HG03558 (cell line): ENCODE data around the gene SMPD3.

Experiments
- ATAC-seq: cut with Tn5 transposase; IDR thresholded peaks from one replicate; pipeline ENCODE4 v1.9.1; 2021; ENCODE audit warnings: moderate number of reproducible peaks; ENCODE audit not compliant: unreplicated experiment; ENCODE audit errors: extremely low read depth

SMPD3 gene

DNA sequence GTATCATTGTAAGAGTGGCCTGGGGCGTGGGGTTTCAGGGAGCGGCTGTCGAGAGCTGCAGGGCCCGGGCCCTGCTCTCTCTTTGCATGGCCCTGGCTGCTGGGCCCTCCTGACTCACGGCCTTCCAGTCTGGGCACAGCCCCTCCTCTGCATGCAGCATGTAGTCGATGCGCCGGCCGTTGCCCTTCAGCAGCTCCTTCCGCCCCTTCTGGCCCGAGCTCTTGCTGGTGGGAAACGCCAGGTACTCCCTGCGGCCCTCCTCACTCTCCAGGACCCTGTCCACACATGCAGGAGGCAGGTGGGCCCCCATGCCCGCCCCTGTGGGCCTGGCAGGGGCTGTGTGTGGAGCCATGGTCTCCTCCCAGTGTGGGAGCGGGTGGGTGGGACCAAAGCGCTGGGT lies 86.8 kb downstream of the SMPD3 start:
- ATAC-seq, result no peak

DNA sequence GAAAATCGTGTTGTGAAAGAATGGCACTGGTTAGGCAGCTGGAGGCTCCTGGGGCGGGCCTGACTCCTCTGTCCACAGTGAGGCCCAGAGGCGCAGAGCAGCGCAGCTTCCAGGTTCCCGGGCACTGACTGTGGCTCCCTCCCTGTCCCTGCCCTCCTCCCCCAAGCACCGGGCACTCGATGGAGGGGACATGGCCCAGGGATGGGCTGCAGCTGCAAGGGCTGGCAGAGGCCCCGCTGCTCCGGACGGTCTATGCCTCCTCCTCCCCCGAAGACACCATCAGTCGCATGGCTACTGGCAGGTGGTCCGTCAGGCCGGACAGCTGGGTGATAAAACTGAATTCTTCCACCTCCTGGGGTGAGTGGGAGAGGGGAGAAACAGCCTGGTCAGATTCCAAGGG lies 87.4 kb downstream of the SMPD3 start:
- no peak for ATAC-seq

DNA sequence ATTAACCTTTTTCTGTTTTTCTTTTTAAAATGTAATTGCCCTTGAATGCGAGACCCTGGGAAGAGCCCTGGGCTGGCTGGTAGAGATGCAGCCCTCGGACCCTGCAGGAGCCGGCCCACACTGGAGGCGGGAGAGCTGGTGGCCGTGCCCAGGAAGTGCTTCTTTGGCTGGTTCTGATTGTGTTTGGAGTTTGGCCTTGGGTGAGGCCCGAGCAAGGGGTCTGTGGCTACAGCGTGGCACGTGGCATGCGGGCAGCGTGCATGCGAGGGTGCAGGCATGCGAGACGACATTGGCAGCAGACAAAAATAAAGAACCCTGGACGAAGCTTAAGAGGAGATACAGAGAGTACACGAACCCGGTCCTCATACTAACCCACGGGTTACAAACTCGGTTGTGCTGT lies 87.8 kb downstream of the SMPD3 start:
- no peak for ATAC-seq

DNA sequence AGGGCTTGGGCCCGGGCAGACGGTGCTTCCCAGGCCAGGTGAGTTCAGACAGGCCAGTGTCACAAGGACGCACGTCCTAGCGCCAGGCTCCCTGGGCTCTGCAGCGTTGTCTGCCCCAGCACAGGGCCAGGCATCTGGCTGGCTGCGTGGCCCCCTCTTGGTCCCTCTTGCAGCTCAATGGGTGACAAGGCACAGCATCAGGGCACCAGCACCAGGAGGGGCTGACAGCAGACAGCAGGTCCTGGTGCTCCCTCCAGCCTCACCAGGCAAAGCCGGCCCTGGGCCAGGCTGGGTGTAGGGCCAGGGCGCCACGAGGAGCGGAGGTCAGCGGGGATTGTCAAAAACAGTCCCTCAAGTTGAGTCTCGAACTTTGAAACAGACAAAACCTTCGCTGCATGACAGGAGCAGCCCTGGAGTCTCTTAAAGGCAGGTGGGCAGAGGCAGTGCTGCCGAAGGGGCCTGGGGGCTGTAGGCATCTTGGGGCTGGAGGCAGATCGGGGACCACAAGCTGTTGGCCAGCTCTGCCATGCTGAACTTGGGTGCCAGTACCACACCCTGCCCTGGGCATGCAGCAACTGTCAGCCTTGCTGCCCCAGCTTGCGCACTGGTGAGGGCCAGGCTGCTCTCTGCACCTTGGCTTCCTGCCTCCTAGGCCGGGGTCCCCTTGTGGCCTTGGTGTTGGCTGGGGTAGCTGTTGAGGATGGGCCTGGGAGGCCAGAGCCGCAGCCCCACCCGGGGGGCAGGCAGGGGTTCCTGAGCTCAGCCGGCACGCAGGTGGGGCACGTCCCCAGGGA lies 88.7 kb downstream of the SMPD3 start:
- no peak for ATAC-seq

DNA sequence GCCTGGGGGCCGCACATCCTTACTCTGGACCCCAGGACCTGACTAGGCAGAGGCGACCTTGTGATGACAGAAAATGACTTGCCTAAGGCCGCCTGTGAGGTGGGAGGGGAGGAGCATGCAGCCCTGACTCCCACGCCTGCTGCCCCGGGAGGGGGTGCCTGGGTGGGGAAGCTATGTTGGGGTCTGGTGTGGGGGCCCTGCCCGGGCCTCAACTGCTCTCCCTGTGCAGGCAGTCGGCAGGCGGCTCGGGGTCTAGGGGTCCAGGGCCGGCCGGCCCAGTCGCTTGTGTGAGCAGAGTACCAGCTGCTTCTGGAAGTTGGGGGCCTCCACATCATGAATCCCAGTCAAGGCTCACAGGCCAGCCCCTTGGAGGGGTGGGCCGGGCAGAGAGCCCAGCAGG lies 89.4 kb downstream of the SMPD3 start:
- no peak for ATAC-seq

DNA sequence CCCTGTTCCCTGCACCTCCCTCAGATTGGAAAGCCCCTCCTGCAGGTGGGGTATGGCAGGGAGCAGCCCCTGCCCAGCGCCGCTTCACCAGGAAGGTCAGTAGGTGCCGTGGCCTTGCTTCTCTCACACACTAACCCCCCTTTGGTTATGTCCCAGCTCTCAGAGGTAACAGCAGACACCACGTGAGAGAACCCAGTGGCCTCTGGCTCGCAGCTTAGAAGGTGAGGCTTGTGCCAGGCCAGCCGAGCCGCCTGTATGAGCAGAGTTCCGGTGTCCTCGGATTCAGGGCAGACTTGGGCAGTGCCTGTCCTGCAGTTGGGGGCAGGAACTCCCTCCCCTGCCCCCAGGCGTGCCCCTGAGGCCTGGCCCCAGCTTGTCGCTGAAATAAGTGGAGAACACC lies 90.4 kb downstream of the SMPD3 start:
- no peak for ATAC-seq

DNA sequence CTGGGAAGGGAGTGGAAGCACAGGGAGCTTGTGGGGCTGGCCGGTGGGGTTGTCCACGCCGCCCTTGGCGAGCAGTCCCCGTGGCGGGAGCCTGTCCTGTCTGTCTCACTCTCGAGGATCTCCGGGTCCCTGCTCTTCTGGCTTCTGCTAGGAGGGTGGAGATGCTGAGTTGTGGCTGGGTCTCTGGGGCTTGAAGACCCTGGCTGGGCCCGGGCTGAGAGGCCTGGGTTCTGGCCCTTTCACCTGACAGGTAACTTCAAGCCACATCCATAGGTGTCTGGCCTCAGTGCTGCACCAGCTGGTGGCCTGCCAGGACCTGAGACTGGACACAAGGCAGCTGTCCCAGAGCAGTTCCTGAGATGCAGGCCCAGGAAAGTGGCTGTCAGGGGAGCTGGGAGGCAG lies 90.8 kb downstream of the SMPD3 start:
- no peak for ATAC-seq

DNA sequence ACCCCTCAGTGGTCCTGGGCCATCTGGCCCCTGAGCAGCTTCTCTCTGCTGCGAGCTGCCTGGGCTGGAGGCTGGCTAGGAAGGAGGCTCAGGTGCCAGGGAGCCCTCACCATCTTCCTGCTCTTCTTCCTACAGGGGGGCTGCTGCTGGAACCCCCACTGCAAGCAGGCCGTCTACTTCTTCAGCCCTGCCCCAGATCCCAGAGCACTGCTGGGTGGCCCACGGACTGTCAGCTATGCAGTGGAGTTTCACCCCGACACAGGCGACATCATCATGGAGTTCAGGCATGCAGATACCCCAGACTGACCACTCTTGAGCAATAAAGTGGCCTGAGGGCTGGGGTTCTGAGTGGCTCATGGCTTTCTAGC lies 91.4 kb downstream of the SMPD3 start:
- no peak for ATAC-seq

DNA sequence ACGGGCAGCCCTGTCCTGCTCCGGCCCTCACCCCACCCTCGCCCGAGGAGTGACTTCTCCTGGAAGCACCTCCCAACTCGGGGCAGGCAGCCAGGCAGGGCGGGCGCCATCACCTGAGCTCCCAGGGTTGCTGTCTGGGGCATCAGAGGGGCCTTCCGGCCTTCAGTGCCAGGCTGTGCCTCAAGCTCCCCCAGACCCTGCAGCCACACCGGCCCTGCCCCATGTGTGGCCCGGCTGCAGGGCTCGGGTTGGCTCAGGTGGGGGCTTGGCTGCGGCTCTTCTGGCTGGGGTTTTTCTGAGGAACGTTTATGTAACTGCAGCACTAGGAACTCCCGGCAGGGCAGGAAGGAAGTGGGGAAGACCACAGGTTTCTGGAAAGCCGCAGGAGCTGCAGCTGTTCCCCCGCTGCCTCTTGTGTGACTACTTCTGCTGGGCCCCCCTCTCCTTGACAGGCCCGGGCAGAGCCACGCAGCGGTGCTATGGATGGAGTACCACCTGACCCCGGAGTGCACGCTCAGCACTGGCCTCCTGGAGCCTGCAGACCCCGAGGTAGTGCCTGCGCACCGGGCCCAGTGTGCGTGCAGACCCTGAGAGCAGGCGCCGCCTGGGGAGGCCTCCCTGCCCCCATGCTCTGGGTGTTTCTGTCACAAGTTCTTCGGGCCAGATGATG lies 91.9 kb downstream of the SMPD3 start:
- ATAC-seq, result peak; percentile 58

DNA sequence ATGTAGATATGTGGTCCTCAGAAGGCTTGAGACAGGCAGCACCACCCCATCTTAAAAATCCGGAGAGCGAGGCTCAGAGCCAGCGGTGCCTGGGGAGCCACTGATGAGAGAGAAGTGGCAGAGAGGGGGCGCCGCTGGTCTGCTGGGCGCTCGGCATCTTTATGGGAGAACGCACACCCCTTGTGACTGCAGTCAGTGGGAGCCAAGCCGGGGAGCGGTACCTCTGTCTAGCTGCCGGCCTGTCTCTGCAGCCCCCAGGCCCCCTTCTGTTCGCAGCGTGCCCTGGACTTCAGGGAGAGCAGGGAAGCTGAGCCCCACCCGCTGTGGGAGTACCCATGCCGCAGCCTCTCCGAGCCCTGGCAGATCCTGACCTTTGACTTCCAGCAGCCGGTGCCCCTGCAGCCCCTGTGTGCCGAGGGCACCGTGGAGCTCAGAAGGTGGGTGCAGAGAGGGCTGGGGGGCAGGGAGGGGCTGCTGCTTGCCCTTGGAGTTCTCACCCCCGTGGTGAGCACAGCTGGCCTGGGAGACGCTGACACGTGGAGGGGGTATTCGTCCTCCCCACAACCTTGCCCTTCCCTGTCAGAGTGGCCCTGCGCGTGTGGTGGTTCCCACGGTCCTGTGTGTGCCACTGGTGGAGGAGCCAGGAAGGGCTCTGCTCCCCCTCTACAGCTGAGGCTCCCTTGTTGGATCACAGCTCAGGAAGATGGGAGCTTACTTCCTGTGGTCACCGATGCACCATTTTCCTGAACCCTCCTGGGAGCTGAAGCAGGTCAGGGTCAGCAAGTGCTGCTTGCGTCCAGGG lies 92.7 kb downstream of the SMPD3 start:
- ATAC-seq, result no peak

DNA sequence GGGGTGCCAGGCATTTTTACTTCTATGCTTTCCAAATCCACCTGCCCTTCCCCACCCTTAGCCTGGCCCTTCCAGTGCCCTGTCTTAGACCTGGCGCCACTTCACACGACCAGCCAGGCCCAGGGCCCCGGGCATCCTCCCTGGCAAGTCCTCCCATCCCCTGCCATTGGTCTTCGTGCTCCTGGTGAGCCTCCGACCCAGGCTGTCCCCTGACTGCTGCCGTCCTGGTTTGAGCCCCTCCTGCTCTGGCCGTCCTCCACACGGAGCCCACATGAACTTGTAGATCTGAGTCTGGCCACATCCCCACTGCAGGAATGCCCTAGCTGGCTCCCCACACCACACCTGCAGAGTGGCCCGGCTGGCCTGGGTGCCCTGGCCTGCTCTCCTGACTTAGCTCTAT lies 93.5 kb downstream of the SMPD3 start:
- no peak for ATAC-seq

DNA sequence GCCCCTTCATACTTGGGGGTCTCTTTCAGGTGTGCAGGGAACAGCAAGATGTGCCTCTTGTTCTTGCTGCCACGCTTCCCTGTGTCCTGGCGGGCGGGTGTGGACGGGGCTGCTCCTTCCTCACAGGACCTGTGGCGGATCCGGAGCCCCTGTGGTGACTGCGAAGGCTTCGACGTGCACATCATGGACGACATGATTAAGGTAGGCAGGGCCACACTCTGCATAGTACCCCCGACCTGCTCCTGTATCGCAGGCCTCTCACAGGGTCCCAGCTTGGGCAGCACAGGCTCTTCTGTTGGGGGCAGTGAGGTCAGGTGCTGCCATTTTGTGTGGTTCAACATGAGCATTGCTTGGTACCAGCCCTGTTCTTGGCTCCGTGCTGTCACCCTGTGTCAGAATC lies 94.9 kb downstream of the SMPD3 start:
- ATAC-seq, result no peak

DNA sequence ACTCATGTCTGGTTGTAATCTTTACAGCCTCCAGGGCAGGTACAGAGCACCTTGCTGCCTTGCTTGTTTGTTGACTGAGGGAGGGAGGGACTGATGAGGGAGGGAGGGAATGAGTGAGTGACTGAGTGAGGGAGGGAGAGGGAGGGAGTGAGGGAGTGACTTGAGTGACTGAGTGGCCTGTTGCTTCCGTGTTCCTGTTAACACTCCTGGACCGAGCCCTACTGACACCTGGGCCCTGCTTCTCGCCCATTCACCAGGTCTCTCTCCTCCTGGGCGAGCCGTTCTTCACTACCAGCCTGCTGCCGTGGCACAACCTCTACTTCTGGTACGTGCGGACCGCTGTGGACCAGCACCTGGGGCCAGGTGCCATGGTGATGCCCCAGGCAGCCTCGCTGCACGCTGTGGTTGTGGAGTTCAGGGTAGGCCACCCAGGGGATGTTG lies 96.3 kb downstream of the SMPD3 start:
- no peak for ATAC-seq

DNA sequence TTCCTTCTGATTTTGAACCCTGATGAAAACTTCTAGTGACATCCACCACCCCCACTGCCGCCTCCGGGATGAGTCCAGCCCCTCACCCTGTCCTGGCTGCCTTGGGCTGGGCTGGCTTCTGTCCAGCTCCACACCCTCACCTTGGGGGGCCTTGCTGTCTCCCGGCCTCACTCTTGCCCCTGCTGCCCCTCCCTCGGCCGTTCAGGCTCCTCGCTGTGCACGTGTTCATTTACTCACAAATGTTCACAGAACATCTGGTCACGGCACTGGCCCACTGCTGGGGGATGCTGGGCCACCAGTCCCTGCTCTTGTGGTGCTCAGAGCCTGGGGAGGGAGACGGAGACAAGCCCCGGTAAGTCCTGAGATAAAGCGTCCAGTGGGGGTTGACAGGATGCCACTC lies 96.8 kb downstream of the SMPD3 start:
- ATAC-seq, result no peak

DNA sequence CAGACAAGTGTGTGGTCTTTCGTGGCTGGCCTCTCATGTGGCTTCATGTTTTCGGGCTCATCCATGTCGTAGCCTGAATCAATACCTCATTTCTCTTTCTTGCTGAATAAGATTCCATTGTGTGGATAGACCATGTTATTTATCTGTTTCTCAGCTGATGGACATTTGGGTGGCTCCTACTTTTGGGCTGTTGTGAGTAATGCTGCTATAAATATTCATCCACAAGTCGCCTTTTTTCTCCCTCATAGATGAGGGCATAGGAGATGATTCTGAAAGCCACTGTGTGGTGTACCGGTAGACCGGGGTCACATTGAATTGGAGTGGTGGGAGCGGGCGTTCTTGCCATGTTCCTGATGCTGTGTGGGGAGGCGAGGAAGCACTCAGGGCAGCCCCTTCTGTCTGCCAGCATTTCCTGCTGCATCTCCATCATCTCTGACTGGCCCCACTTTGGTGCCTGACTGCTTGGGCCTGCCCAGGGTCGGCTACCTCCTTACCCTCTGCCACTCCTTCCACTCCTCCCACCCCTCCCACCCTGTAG lies 97.4 kb downstream of the SMPD3 start:
- no peak for ATAC-seq

DNA sequence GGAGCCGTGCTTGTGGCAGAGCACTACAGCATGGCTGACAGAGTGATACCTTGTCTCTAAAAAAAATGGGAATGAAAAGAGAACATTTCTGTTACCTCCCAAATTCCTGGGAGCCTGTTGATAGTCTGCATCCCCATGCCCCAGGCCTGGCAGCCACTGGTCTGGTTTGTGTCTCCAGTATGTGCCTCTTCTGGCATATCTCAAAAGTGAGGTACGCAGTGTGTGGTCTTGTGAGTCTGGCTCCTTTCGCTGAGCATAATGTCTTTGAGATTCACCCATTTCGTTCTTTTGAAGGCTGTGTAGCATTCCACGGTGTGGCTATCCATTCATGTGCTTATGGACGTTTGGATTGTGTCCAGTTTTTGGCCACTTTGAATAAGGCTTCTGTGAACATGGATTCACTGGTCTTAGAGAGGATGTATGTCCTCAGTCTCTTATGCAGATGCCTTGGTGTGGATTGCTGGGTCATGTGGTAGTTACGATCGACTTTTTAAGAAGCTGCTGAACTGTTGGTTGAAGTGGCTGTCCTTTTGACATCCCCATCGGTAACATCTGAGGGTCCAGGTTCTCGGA lies 98.4 kb downstream of the SMPD3 start:
- ATAC-seq, result no peak

DNA sequence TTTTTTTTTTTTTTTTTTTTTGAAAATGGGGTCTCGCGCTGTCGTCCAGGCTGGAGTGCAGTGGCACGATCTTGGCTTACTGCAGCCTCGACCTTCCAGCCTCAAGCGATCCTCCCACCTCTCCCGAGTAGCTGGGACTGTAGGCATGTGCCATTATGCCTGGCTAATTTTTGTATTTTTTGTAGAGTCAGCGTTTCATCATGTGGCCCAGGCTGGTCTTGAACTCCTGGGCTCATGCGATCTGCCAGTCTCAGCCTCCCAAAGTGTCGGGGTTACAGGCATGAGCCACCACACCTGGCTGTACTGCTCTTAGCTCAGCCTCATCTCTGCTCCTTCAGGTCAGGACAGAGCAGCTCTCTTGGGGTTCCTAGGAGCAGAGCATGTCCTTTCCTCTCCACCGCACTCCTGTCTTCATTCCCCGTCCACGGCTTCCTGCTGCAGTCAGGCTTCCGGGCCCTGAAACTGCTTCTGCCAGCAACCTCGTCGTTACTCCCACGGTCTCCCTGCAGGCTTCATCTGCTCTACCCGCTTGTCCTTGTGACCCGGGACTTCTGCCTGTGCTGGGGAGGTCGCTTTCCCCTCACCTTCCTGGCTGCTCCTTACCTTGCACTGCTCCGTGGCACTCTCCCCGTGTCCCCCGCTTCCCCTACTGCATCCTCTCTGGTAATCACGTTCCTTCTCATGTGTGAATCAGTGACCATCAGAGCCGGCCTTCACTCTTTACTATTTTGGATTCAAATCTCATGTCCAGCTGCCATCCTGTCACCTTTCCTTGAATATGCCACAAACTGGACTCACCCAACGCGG lies 99.5 kb downstream of the SMPD3 start:
- no peak for ATAC-seq

DNA sequence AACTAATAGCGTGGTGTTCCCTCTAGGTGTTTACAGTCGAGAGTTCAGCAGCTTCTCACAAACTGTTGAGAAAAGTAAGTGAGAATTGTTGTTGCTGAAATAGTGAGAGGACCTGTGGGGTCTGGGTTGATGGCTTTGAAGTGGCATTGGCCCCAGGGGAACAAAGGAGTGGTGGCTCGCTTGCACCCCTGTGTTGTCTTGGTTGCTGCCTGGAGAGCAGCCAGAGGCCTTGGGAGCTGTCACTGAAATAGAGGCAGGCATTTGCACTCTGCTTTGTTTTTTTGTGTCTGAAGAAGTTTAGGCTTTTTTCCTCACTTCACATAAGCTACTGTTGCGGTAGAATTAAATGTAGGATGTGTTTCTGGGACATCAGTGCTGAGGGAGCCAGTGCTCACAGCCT lies 100.7 kb downstream of the SMPD3 start:
- no peak for ATAC-seq

DNA sequence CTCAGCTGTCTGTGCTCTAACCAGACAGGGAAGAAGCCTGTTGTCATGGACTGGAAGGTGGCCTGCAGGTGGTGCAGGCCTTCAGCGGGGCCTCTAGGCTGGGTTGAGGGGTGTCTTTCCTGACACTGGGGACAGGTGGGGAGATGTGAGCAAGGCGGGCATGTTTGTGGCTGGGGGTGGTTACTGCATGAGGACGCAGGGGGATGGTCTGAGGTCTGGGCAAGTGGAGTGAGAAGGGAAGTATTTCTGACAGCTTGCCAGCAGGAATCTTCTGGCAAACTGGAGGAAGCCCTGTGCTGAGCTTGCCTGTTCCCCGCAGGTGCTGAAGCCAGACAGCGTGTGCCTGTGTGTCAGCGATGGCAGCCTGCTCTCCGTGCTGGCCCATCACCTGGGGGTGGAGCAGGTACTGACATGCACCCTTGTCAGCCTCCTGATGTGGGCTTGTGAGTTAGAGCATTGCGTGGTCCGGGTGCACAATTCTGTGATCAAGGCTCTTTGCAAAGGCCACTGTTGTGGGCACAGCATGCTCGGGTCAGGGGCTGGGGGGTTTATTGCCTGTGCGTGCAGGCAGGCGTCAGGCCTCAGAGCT lies 101.3 kb downstream of the SMPD3 start:
- no peak for ATAC-seq
